Daoy (cell line): Measurements from ENCODE around the gene RBM19. TPM values are rescaled to one million over a fixed set of nuclear protein-coding genes. Genes with fewer than 3 reads are reported as not detected.
A peak's percentile ranks its signal among the peaks of the same experiment; 100 is the strongest.

Source experiments
- DNase-seq: peaks from one replicate; pipeline ENCODE4 v3.0.0-alpha.2; 2015; ENCODE audit warnings: low read depth
- total RNA-seq: library from RNA; depleted of rRNA; stranded (reverse); fragments of >200 nt; shearing (Covaris generic); gene quantifications from 2 replicates; pipeline ENCODE4 v1.2.3, GENCODE V29; 2014

Gene RBM19
- total RNA-seq, 1 experiment from 2014 or later, result 26.3 TPM

DNA sequence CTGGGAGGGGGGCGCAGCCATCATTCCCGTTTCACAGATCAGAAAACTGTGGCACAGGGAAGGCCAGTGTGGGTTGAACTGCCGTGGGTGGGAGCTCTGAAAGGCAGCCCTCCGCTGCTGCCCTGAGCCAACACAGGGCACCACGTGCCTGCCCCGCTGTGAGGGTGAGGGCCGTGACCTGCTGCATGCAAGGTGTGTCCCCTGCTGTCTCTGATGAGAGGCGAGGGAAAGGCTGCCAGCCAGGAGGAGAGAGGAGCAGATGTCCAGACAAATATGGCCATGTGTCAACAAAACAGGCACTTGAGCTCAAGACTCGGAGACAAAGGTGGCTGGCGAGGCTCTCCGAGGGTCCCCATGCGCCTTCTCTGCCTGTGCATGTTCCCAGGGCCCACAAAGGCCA lies 108.8 kb downstream of the RBM19 start:
- no peak for DNase-seq

DNA sequence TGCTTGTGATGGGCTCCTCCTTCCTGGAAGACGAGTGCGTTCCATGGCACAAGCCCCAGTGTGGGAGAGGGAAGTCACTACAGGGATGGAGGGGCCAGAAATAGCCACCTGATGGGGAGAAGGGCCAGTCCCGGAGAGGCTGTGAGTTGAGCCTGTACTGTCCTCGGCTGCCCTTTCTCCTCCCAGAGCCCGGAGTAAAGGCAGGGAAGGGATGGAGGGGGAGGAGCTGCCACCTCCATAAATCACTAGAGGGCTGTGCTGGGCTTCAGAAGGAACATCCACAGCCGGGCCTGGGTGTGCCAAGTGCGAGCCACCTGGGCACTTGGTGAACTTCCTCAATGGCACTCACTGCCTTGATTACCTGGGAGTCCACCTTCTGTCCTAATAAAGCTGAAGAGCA lies 110.1 kb downstream of the RBM19 start:
- no peak for DNase-seq

DNA sequence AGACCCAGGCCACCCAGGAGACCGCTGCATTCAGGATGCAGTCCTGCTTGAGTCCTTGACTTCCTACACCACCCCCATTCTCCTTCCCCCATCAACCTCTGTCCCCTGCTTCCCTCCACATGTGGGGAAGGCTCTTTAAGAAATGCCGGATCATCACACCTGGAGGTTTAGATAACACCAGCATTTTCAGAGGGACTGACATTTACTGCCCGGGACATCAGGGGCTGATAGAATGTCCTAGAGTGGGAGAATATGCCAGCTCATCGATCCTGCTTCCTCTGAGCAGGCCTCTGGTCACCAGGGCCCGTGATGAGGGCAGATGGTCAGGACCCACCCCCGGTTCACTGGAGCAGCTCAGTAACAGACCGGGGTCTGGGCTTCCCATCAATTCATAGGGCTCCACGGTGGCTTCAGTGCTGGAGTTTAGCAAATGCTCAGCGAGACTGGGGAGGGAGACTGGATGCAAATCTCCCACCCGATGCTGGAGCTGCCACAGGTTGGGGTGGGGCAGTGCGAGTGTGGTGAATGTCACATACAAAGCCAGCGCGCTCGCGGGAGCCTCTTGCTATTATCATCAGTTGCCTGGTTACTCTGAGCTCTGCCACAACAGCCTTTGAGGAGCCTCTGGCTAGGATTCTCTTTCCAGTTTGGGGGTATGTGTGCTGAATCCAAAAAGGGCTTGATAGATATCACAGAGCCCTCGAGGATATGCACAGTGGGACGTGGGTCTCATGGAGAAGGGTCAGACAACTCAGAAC lies 111.6 kb downstream of the RBM19 start:
- no peak for DNase-seq

DNA sequence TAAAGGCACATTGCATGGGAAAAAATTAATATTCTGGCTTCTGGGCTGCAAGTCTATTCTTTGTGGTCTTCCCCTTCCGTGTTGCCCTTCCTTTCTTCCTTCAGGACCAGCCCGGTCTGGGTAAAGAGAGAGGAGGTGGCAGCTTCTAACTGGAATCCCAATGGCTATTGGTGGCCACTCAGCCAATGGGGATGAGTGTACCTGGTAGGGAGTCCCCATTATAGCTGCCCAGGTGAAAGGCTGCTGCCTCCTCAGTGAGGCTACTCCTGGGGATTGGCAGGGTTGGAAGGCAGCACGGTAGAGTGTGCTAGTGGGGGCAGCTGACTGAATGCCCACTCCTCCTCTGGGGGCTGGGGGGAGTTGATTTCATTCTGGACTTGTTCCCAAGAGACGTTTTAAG lies 112.6 kb downstream of the RBM19 start:
- DNase-seq, result no peak

DNA sequence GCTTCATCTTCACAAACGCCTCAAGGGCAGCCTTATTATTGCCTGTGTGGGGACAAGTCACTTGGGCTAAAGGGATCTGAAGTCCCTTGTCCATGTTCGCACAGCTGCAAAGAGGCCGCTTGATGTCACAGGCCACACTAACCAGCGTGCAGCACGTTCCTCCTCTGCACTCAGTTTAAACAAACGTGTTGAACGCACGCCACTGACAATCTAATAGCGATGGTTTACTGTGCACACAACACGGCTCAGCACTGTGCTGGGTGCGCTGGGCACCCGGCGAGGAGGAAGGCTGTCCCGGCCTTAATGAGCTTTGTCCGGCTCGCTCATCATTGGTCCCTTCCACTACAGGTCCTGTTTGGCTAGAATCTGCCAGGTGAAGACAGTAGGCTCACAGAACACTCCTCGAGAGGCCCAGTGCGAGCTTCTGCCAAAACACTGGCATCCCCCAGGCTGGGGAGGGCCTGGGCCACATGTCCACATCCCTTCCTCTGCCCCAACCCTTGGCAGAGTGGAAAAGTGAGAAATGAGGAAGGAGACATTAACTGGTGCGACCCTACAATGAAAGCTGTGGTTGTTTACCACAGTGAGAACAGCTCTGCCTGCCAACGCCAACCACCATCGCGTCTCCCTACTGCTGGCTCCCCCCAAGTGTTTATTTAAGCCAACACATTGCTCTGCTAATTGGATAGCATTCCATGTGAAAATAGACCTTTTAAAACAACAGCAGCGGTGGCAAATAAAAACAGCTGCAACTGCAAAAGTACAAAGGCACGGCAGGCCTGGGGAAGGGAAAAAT lies 113.2 kb downstream of the RBM19 start:
- no peak for DNase-seq

DNA sequence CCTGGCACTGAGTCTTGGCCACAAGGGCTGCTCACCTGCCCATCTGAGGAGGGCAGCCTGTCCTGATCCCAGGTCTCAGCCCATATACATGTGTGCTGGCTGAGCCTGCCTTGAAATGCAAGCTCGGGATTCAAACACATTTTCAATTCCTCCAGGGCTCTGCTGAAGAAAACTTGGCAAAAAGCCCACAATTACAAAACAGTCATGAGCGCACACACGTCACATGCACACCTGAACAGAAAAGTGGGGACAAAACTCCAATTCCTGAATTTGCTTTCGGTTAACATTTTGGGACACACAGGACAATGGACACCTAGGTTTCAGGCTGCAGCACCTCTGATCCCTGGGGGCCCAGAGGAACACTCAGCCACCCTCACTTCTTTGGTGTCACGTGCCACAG lies 113.9 kb downstream of the RBM19 start:
- DNase-seq, result no peak

DNA sequence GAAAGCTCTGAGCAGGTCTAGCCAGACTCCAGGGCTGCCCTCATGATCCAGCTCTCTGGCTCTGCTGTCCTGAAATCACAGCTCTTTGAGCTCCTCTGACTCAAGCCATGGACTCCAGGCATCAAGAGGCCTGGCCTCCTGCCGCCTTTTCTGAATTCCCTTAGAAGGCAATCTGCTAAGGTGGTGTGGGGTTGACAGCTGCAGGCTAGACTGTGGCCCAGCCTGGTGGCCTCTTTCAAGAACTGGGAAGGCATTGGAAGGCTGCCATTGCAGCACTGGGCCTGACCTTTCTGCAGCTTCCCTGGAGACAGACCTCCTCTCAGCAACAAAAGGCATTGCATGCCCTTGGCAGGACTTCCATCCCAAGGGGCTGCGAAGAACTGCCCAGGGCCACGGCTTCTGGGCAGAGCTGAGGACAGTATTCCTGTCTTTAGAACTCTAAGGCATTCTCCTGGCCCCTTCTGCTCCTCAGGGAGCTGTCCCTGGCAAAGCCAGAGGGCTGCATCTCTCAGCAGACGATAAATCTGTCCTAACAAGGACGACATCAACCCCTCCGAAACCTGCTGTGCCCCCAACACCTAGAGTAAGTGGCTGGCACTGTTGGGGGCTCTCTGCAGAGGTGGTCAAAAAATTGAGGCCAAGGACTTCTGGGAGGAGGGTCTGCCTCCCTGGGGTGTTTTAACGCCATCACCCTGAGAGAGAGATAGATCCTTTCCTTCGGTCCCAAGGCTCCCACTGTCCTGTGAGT lies 115.6 kb downstream of the RBM19 start:
- DNase-seq, result no peak

DNA sequence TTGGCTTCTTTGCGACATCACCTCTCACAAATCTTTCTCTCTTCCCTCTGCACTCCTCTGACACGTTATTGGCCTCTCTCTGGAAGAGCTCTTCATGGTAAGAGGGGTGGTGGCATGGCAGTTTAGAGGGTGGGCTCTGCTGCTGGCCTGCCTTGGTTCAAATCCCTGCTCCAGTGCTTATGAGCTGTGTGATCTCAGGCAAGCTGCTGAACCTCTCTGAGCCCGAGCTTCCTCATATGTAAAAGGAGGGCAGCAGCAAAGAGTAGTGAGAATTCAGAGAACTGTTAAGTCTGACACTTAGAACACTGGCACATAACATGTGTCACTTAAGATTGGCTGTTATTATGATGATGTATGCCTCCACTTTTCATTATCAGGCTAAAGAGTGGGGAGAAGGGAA lies 118.3 kb downstream of the RBM19 start:
- no peak for DNase-seq

DNA sequence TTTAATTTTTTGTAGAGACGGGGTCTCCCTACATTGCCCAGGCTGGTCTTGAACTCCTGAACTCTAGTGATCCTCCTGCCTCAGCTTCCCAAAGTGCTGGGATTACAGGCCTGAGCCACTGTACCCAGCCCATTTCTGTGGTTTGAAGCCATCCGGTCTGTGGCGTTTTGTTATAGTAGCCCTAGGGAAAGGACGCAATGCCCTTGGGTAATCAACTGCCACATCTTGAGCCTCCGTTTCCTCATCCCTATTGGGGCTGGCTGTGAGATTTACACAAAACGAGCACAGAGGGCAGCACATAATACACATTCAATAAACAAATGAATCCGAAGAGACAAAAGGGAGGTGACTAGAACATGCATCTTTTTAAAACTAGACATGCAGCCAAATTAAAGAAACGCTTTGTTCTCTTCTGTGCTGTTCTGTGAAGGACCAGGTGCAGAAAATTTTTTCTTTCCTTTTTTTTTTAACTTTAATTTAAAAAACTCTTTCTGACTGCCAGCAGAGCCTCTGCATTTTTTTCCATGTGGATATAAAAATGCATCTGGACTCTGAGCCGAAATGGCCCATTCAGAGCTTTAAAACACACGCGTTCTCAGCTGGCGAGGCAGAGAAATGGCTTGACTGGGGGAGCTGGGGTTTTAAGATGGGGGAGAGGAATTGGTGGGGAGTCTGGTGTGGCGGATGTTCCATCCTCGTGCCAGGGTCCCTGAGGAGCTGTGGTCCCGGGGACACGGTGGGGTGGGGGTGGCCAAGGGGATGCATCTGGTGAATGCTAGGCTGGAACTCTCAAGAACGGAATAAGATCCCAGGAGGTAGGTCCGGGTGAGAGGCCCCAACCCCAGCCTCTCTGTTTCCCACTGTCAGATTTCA lies 119.0 kb downstream of the RBM19 start:
- no peak for DNase-seq

DNA sequence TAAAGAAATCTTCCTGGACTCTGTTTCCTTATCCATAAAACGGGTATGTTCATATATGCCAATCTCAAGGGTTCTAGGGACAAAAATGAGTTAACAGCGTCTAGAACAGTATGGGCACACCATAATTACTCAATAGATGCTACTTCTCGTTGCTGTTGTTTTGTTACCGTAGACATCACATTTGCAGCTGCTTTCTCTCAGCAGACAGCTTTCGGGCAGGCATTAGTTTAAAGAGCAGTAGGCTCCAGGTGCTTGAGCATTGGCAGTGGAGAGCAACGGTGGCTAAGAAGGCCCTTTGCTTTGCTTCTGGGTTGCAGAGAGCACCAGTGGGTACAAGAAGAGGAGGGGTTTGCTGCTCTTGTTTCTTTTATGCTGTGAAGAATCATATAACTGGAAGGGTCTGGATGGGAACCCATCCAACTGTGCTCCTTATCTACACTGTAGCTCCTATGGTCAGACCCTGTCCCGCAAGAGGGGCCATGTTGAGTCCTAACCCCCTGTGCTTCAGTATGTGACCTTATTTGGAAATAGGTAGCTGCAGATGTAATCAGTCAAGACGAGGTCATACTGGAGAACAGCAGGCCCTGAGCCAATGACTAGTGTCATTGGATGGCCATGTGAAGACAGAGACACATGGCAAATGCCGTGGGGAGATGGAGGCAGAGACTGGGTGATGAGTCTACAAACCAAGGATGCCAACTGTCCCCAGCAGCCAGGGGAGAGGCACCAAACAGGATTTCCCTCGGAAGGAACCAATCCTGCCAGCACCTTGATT lies 120.0 kb downstream of the RBM19 start:
- no peak for DNase-seq

DNA sequence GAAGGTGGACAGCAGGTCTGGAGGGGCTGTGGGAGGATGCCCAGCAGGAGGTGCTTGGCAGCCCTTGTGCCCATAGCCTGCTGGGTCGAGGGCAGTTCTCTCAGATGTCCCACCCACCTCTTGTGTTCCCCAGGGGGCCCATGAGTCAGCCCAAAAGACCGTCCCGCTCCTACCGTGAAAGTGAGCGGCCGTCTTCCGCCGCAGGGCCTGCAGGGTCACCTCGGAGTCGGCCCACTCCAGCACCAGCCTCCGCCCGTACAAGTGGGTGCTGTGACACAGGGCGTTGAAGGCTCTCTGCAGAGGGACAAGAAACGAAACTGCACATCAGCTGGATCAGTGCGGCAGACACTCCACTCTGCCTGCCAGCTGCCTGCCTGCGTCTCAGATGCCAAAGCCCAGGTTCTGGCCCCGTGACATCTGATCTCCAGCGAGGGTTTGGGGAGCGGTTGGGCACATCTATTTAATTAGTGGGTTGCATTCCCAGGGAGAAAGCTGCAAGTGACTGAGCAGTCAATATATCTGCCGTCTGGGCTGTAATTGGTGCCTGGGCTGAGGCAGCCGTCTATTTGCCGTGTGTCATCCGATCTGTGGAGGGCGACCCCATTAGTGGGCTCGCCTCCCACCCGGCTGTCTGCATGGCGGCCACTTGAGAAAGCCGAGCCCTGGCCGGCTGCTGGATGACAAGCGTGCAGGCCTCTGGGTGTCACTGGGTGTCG lies 121.5 kb downstream of the RBM19 start:
- peak; percentile 58 for DNase-seq

DNA sequence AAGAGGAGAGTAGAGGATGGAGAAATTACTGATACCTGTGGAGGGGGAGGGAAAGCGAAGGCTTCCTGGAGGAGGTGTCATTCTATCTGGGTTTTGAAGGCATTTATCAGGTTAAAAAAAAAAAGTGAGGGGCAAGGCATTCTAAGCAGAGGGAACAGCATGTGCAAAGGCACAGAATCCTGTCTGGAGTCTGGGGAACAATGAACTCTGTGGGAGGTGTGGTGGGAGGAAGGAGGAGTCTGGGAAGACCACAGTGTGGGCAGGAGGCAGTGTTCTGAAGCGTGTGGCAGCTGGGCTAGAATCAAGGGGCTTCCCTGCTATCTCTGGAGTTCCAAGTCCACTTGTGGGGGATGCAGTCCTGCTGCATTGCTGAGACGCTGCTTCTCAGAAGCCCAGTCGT lies 123.4 kb downstream of the RBM19 start:
- DNase-seq, result no peak

DNA sequence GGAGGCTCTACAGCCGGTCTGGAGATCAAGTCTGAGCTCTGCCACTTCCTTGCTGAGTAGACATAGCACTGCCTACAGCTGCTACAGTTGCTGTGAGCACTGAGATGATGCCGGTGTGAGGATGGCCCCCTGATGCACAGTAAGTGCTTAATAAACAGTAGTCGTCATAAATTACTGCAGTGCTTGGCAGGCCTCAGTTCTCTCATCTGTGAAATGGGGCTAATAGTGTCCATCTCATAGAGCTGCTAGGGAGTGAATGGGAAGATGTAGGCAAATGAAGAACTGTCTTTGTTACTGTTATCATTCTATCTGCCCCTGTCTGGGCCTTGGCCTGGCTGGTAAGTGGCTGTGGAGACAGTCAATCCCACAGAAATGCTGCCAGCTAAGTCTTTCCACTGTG lies 124.3 kb downstream of the RBM19 start:
- no peak for DNase-seq

DNA sequence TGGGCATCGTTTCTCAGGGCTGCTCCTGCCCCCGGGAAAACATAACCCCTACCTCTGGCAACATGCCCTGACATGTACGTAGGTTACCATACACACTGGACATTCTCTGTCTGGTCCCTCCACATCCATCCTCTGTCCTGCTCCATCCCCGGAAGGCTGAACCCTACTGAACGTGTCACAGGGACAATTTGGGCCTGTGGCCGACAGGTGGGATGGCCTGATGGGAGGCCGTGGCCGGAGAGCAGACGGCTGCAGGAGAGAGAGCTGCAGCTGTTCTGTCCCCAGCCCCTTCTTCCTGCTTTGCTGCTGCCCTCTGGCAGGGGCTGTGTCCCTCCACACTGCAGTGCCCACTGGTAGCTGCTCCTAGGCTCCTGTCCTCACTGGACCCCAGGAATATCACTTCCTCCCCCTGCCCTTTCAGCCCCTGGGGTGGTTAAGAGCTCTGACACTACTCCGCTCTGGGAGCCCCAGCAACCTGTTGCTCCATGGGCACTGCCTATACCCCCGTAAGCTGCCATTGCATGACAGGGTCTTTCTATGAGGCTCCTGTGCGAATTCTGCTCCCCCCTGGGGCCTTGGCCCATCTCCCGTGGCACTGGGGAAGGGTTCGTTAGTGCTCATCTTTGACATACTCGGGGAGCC lies 125.6 kb downstream of the RBM19 start:
- no peak for DNase-seq

DNA sequence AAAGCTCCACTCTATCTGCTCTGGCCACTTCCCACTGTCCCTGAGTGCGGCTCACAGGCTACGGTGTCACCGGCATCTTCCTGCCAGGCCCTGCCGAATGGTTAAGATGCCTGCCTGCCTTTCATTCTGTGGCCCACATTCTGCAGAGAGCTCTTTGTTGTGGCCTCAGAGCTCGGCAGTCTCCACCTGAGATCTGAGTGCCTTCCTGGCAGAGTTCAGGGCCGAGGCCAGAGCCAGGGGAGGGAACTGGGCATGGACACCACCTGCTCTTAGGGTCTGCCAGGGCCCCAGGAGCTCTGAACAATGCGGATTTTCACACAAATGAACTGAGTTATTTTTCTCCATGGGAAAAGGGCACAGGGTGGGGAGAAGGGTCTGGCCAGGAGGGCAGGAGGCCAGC lies 127.2 kb downstream of the RBM19 start:
- no peak for DNase-seq

DNA sequence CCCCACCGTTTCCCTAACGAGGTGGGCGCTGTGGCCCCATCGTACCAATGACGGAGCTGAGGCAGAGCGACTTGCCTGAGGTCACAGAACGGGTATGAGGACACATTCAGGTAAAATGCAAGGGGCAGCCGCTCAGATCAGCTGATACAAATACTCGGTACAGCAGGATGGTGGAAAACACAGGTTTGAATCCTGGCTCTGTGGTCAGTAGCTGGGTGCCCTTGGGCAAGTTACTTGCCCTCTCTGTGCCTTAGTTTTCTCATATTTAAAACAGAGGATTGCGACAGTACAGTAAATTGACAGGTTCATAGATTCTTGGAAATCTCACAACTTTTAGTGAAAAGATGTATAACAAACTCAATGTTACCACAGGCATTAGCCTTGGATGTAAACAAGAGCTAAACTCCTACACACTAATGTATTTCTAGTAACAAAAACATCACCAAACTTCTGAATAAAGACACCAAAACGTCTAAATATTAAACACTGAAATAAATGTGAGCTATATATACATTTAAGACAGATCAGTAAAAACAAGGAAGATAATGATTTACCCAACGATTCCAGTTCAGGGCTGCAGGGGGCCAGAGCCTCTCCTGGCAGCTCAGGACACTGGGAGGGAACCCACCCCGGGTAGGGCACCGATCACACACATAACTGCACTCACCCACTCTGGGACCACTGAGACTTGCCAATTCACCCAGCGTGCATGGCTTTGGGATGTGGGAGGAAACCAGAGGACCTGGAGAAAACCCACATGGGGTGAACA lies 128.4 kb downstream of the RBM19 start:
- DNase-seq, result no peak

DNA sequence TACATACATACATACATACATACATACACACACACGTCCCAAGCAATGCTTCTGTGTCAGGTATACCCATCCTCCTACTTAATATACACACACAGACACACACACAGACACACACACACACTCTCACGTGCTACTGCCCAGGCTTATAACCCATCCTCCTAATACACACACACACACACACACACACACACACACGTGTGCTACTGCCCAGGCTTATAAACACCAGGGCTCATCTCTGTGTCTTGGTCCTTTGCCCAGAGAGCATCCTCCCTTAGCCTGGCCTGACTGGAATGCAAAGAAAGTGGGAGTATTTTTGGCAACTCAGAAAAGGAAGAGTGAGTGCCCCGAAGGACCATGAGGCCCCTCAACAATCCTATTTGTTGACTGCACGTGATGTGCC lies 129.0 kb downstream of the RBM19 start:
- no peak for DNase-seq

DNA sequence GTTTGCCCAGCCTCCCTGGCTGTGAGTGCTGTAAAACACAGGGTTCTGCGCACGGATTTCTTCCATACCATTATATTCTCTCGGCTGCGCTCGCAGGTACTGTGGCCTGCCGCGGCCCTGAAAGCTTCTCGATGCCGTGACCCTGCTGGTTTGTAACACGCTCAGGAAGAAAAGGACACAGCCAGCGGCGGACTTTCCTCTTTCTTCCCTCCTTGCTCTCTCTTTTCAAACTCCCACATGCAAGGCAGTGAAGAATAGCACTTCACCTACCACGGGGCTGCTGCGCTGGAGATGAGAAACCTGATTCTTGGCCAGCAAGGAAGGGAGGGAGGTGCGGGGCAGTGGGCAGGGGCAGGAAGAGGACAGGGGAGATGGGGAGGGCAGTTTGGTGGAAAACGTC lies 130.2 kb downstream of the RBM19 start:
- DNase-seq, result no peak

DNA sequence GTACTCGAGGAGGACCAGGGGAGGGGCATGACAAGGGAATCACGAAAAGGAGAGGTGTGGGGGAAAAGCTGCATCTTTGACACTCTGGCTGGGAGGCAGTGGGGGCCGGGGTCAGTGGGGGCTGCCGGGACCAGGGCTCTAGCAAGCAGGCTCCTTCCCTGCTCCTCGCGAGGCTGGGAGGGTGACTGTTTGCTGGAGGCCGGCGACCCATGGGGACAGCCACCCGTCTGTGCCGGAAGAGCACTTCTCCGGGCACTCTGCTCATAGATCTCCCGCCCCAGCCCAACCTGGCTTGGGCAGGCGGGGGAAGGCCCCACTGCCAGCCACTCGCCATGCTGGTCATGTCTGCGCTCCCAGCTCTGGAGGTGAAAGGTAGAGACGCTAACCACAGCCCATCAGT lies 130.7 kb downstream of the RBM19 start:
- no peak for DNase-seq
